AG20443 (cell line): ENCODE results near the gene TBXAS1.

ENCODE experiments used
- DNase-seq: peaks from one replicate; pipeline ENCODE4 v3.0.0; 2012; ENCODE audit warnings: low spot score, mixed read lengths

TBXAS1 gene

GRCh38 chr7:139829025-139829774, at the start of gene TBXAS1:
TBXAS1 (plus strand) TSS chr7:139829264; CDS start chr7:139829391, 127 bp downstream.
- no peak for DNase-seq

GRCh38 chr7:139782932-139783331, 46.1 kb upstream of the TBXAS1 start:
- DNase-seq, result no peak

- no peak for DNase-seq
Observed at GRCh38 chr7:139783647-139784385, 45.2 kb upstream of the TBXAS1 start.

GRCh38 chr7:139784648-139785047, 44.4 kb upstream of the TBXAS1 start:
- DNase-seq, result no peak

- DNase-seq, result no peak
Observed at GRCh38 chr7:139791316-139791715, 37.7 kb upstream of the TBXAS1 start.

GRCh38 chr7:139797607-139798006, 31.5 kb upstream of the TBXAS1 start:
- DNase-seq, result no peak

GRCh38 chr7:139798221-139798620, 30.8 kb upstream of the TBXAS1 start:
- DNase-seq, result no peak

GRCh38 chr7:139798892-139799291, 30.2 kb upstream of the TBXAS1 start:
- DNase-seq, result no peak

GRCh38 chr7:139799586-139799985, 29.5 kb upstream of the TBXAS1 start:
- peak; percentile 40 for DNase-seq

GRCh38 chr7:139804571-139804970, 24.5 kb upstream of the TBXAS1 start:
- DNase-seq, result no peak

- no peak for DNase-seq
Observed at GRCh38 chr7:139807009-139807408, 22.1 kb upstream of the TBXAS1 start.

- DNase-seq, result no peak
Observed at GRCh38 chr7:139808427-139808826, 20.6 kb upstream of the TBXAS1 start.

GRCh38 chr7:139808846-139809442, 20.1 kb upstream of the TBXAS1 start:
- no peak for DNase-seq

- DNase-seq, result no peak
Observed at GRCh38 chr7:139811066-139811465, 18.0 kb upstream of the TBXAS1 start.

- DNase-seq, result no peak
Observed at GRCh38 chr7:139813151-139813550, 15.9 kb upstream of the TBXAS1 start.

GRCh38 chr7:139813689-139814088, 15.4 kb upstream of the TBXAS1 start:
- no peak for DNase-seq

GRCh38 chr7:139817249-139817648, 11.8 kb upstream of the TBXAS1 start:
- DNase-seq, result no peak

- no peak for DNase-seq
Observed at GRCh38 chr7:139820089-139820488, 9.0 kb upstream of the TBXAS1 start.

GRCh38 chr7:139821349-139822105, 7.5 kb upstream of the TBXAS1 start:
- no peak for DNase-seq

- no peak for DNase-seq
Observed at GRCh38 chr7:139822855-139823254, 6.2 kb upstream of the TBXAS1 start.

- DNase-seq, result peak; percentile 35
Observed at GRCh38 chr7:139823959-139824521, 5.0 kb upstream of the TBXAS1 start.
